ENCODE data around the gene RIMS4. TPM values are rescaled to one million over a fixed set of nuclear protein-coding genes. Genes with fewer than 3 reads are reported as not detected.
A peak's percentile ranks its signal among the peaks of the same experiment; 100 is the strongest.

The RIMS4 gene
- total RNA-seq, 1 donor from 2014 or later = 6.3 TPM

GRCh38 chr20:44715499-44716308, 94.6 kb downstream of the RIMS4 start:
- Mint-ChIP-seq H3K27me3 (peaks cover 13% of the 10 kb centered on the region), H3K4me1 (ENCODE audit: low read depth) (no peaks in the 10 kb centered on the region), H3K4me3 (ENCODE audit: low read depth) (no peak overlapping the region), H3K36me3 (ENCODE audit: insufficient read depth) (no peaks in the 10 kb centered on the region), H3K27ac (no peak overlapping the region), H3K9me3 (ENCODE audit: low read depth) (no peaks in the 10 kb centered on the region)
- no peak for DNase-seq (ENCODE audit: low spot score, unreplicated experiment)
- TF ChIP-seq CTCF (IDR thresholded peaks at IDR 0.05; ENCODE audit: unreplicated experiment) = no peak

- H3K4me1 Mint-ChIP-seq (ENCODE audit: low read depth) = no peaks in the 10 kb centered on the region
These were observed 95.4 kb downstream of the RIMS4 start, which contains the start of gene CCN5 for GRCh38 chr20:44714701-44715498. TSS of gene CCN5 (plus strand) at chr20:44715369. CDS start at chr20:44715391, 22 bp downstream.

DNA sequence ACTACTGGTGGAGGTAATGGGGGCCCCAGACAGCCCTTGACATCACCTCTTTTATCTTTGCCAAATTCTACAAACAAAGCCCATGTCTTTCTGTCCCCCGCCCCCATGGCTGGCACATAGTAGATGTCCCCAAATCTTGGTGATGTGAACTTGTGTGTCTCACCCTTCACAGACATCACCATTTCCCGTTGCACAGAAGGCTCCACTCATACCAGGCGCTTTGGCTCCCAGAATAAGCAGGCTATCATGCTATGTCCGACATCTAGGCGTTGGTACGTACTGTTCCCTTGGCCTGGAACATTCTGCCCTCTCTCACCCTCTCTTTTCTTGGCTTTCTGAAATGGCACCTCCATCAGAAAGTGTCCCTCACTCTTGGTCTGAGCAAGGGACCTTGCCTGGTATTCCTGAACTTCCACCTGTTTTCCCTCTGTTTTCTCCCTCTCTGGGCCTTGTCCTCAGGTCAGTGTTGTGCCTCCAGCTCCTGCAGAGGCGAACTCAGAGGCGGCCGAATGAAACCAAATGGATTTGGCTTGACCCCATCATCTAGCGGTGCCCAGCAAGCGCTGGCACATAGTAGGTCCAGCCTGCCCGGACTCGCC, 96.1 kb downstream of the RIMS4 start:
- Mint-ChIP-seq H3K4me3 (ENCODE audit: low read depth) (no peak overlapping the region), H3K27me3 (peaks cover 13% of the 10 kb centered on the region), H3K4me1 (ENCODE audit: low read depth) (no peaks in the 10 kb centered on the region), H3K27ac (peak overlapping the region; percentile 53), H3K36me3 (ENCODE audit: insufficient read depth) (no peaks in the 10 kb centered on the region), H3K9me3 (ENCODE audit: low read depth) (no peaks in the 10 kb centered on the region)
- no peak for TF ChIP-seq CTCF (IDR thresholded peaks at IDR 0.05; ENCODE audit: unreplicated experiment)
- no peak for DNase-seq (ENCODE audit: low spot score, unreplicated experiment)

More at GRCh38 chr20:44714701-44715498, 95.4 kb downstream of the RIMS4 start, which contains the start of gene CCN5:
- Mint-ChIP-seq H3K9me3 (ENCODE audit: low read depth) (no peaks in the 10 kb centered on the region), H3K36me3 (ENCODE audit: insufficient read depth) (no peaks in the 10 kb centered on the region), H3K27me3 (peaks cover 13% of the 10 kb centered on the region), H3K27ac (peak within 1 kb of the TSS; percentile 53), H3K4me3 (ENCODE audit: low read depth) (no peak within 1 kb of the TSS)
- DNase-seq (ENCODE audit: low spot score, unreplicated experiment) = no peak
- no peak for TF ChIP-seq CTCF (IDR thresholded peaks at IDR 0.05; ENCODE audit: unreplicated experiment)

- TF ChIP-seq CTCF (IDR thresholded peaks at IDR 0.05; ENCODE audit: unreplicated experiment) = no peak
- H3K27me3 Mint-ChIP-seq = peaks cover 15% of the 10 kb centered on the region
- no peak for DNase-seq (ENCODE audit: low spot score, unreplicated experiment)
- no peaks in the 10 kb centered on the region for H3K4me1 Mint-ChIP-seq (ENCODE audit: low read depth)
- no peaks in the 10 kb centered on the region for H3K9me3 Mint-ChIP-seq (ENCODE audit: low read depth)
- H3K27ac Mint-ChIP-seq = no peak overlapping the region
- H3K36me3 Mint-ChIP-seq (ENCODE audit: insufficient read depth) = no peaks in the 10 kb centered on the region
- no peak overlapping the region for H3K4me3 Mint-ChIP-seq (ENCODE audit: low read depth)
These were observed 99.1 kb downstream of the RIMS4 start for GRCh38 chr20:44711237-44711636.

GRCh38 chr20:44709797-44710196, 100.5 kb downstream of the RIMS4 start:
- no peak for TF ChIP-seq CTCF (IDR thresholded peaks at IDR 0.05; ENCODE audit: unreplicated experiment)
- no peaks in the 10 kb centered on the region for H3K36me3 Mint-ChIP-seq (ENCODE audit: insufficient read depth)
- no peaks in the 10 kb centered on the region for H3K4me1 Mint-ChIP-seq (ENCODE audit: low read depth)
- no peak overlapping the region for H3K4me3 Mint-ChIP-seq (ENCODE audit: low read depth)
- H3K27ac Mint-ChIP-seq = no peak overlapping the region
- DNase-seq (ENCODE audit: low spot score, unreplicated experiment) = no peak
- no peaks in the 10 kb centered on the region for H3K9me3 Mint-ChIP-seq (ENCODE audit: low read depth)
- H3K27me3 Mint-ChIP-seq = peaks cover 20% of the 10 kb centered on the region
